ENCODE data around the gene TIGD7. TPM values are rescaled to one million over a fixed set of nuclear protein-coding genes. Genes with fewer than 3 reads are reported as not detected.

TIGD7 gene
- total and polyA plus RNA-seq, 12 donors, result 2.1 to 8.7 (median 4.5) TPM

DNA sequence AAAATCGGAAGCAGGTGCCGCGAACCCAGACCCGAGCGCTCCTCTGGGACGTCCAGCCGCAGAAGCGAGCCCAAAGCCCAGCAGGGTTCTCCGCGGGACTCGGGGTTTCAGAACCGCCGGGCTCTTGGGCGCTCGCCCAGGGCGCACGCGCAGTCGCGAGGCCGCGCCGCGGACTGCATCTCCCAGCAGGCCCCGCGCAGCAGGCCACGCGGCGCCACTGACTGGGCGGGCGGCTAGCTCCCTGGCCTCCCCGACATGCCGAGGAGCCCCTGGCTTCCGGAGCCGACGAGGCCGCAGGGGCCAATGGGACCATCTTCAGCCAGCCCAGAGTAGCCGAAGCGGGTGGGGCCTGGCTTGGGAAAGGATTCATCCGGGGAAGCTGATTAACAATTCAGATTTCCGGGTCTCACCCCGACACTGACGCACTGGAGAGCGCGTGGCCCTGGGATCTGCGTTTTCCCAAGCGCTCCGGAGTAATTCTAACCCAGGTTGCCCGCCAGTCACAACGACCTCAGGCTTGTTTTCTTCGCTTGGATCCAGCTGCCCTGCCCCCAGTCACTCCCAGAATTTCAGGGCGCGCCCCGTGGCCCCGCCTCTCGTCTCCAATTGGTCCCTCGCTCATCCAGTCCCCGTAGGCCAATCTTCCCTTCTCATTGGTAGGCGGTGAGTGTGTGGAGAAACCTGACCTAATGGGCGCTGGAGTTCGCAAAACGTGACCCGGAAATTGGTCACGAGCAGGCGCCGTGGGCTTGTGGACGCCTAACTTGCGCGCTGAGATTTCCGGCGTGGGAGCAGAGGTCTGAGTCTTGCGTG lies 22.3 kb downstream of the TIGD7 start, which contains the start of gene ZNF263:
Gene ZNF263 (plus strand): TSS at position 762 of the 813 bp plus-strand sequence. CDS start 328 bp downstream, outside the sequence.
- intact Hi-C loops (cut with DNase I), result no loop called here
- H3K27me3 ChIP-seq, result no peaks in the 10 kb centered on the region
- TF ChIP-seq, protein P1, sequence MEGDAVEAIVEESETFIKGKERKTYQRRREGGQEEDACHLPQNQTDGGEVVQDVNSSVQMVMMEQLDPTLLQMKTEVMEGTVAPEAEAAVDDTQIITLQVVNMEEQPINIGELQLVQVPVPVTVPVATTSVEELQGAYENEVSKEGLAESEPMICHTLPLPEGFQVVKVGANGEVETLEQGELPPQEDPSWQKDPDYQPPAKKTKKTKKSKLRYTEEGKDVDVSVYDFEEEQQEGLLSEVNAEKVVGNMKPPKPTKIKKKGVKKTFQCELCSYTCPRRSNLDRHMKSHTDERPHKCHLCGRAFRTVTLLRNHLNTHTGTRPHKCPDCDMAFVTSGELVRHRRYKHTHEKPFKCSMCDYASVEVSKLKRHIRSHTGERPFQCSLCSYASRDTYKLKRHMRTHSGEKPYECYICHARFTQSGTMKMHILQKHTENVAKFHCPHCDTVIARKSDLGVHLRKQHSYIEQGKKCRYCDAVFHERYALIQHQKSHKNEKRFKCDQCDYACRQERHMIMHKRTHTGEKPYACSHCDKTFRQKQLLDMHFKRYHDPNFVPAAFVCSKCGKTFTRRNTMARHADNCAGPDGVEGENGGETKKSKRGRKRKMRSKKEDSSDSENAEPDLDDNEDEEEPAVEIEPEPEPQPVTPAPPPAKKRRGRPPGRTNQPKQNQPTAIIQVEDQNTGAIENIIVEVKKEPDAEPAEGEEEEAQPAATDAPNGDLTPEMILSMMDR (IDR thresholded peaks at IDR 0.05), result peak in 2 of 6 experiments; percentile 18
- TF ChIP-seq POLR2A (IDR thresholded peaks at IDR 0.05), result peak in 1 of 2 donors; percentile 72
- H3K4me3 ChIP-seq, result peak within 1 kb of the TSS; percentile 62 to 86 (median 86)
- H3K9me3 ChIP-seq (replicated peaks in 1 of 3), result peaks cover 0 to under 1% (median 0%) of the 10 kb centered on the region in 3 donors
- H3K36me3 ChIP-seq (replicated peaks in 1 of 2), result peaks cover 0 to 16% of the 10 kb centered on the region in 2 donors
- peak; percentile 96 to 98 (median 97) for DNase-seq
- H3K4me1 ChIP-seq (replicated peaks in 1 of 2), result peaks cover 11 to 22% of the 10 kb centered on the region in 2 donors
- WGBS, 4 donors, result 0 to 1% (median 0%) methylated on average over 22 to 72 of the region's 72 CpGs
- peak within 1 kb of the TSS; percentile 90 to 99 (median 98) for H3K27ac ChIP-seq

DNA sequence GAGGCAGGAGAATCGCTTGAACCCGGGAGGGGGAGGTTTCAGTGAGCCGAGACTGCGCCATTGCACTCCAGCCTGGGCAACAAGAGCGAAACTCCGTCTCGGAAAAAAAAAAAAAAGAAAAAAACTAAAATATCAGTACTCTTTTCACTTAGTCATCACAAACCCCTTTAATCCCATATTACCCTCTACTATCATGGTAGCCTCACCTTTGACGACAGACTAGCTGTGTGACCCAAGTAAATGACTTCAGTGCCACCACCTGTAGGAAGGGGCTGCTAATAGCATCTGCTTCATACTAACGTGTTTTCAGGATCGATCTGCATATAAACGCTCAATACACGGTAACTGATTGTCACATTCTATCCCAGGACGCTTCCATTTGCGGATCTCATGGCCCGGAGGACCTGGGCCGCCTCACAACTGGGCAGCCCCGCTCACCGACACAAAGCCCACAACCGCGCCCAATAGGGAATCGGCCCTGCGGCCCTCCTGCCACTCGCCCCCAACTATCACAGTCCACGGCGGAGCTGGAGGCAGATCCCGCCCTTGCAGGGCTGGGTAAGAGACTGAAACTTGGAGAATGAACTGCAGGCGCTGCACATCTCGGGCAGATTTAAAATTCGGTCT lies 23.0 kb downstream of the TIGD7 start:
- 10 to 22% (median 17%) methylated on average over 15 to 29 of the region's 29 CpGs for WGBS, 4 donors
- peak overlapping the region; percentile 6 to 86 (median 82) for H3K4me3 ChIP-seq
- peaks cover 11 to 22% of the 10 kb centered on the region in 2 donors for H3K4me1 ChIP-seq (replicated peaks in 1 of 2)
- H3K27ac ChIP-seq, result peak overlapping the region; percentile 90 to 99 (median 98)
- DNase-seq, result no peak
- TF ChIP-seq POLR2A (IDR thresholded peaks at IDR 0.05), result no peak
- TF ChIP-seq, protein P1 (IDR thresholded peaks at IDR 0.05), result no peak
- H3K36me3 ChIP-seq (replicated peaks in 1 of 2), result peaks cover 0 to 16% of the 10 kb centered on the region in 2 donors
- intact Hi-C loops (cut with DNase I), result no loop called here
- H3K9me3 ChIP-seq (replicated peaks in 1 of 3), result no peaks in the 10 kb centered on the region
- no peaks in the 10 kb centered on the region for H3K27me3 ChIP-seq

DNA sequence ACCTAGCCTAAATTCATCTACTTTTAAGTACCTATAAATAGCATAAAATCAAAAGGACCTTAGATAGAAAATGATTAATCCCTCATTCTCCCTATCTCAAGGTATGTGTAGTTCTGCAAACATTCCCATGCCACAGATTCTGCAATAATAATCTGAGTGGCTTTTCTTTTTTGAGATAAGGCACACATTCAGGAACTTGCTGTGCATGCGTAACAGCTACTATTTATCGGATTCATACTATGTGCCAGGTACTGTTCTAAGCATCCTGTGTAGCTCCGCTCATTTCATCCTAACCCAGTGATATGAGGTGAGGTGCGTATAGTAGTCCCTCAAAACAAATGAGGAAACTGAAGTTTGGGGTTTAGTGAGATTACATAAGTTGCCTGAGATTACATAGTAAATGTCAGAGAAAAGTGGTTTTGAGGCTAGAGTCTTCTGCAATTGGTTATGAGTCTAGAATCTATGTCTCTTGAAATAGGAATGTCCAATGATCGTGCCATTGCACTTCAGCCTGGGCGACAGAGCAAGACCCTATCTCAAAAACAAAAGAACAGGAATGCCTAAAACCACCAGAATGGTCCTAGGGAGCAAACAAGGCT lies 23.9 kb downstream of the TIGD7 start:
- WGBS, 4 donors, result 89 to 93% (median 89%) methylated on average over 6 of the region's 6 CpGs
- Histone ChIP-seq H3K4me1 (replicated peaks in 1 of 2) (peaks cover 11 to 22% of the 10 kb centered on the region in 2 donors), H3K9me3 (replicated peaks in 1 of 3) (no peaks in the 10 kb centered on the region), H3K36me3 (replicated peaks in 1 of 2) (peaks cover 0 to 9% of the 10 kb centered on the region in 2 donors), H3K4me3 (no peak overlapping the region), H3K27me3 (no peaks in the 10 kb centered on the region), H3K27ac (no peak overlapping the region)
- intact Hi-C loops (cut with DNase I), result no loop called here
- TF ChIP-seq, protein P1 (IDR thresholded peaks at IDR 0.05), result no peak
- no peak for TF ChIP-seq POLR2A (IDR thresholded peaks at IDR 0.05)
- no peak for DNase-seq

DNA sequence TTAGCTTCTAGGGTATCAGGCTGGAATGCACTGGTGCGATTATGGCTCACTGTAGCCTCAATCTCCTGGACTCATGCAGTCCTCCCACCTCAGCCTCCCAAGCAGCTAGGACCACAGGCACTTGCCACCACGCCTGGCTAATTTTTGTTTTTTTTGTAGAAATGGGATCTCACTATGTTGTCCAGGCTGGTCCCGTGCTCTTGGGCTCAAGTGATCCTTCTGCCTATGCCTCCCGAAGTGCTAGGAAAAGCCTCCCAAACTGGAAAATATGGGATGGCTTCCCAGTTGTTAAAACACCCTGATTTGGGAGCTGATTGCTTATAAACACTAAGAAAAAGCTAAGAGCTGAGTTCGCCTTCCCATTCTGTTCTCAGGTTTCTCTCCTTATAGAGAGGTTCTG lies 28.6 kb downstream of the TIGD7 start:
- Histone ChIP-seq H3K36me3 (replicated peaks in 1 of 2) (no peaks in the 10 kb centered on the region), H3K27me3 (no peaks in the 10 kb centered on the region), H3K27ac (no peak overlapping the region), H3K9me3 (replicated peaks in 1 of 3) (no peaks in the 10 kb centered on the region), H3K4me3 (no peak overlapping the region), H3K4me1 (replicated peaks in 1 of 2) (no peaks in the 10 kb centered on the region)
- DNase-seq, result peak in 2 of 7 donors; percentile 3 to 25
- intact Hi-C loops (cut with DNase I), result no loop called here
- TF ChIP-seq POLR2A (IDR thresholded peaks at IDR 0.05), result no peak
- TF ChIP-seq, protein P1 (IDR thresholded peaks at IDR 0.05), result no peak
- WGBS, 4 donors, result 78 to 94% (median 81%) methylated on average over 5 of the region's 5 CpGs
